A673 (cell line): Measurements from ENCODE around the gene ABCA10. TPM values are rescaled to one million over a fixed set of nuclear protein-coding genes. Genes with fewer than 3 reads are reported as not detected.
A peak's percentile ranks its signal among the peaks of the same experiment; 100 is the strongest.

ENCODE experiments used
- BruUV-seq: library from RNA; stranded (reverse); fragments of 400-500 nt; replicated peaks from 2 replicates; lab custom pipeline; 2021; lab: Mats Ljungman, UMichigan
- CTCF ChIA-PET: fragments of 300-600 bp; sonication (Branson Sonifier 250); formaldehyde crosslinking; loops from one replicate; lab custom pipeline; 2022; ENCODE audit warnings: antibody characterized with exemption; lab: Charles Lee
- POLR2A ChIA-PET: fragments of 300-600 bp; sonication (Branson Sonifier 250); formaldehyde crosslinking; loops from one replicate; lab custom pipeline; 2022; ENCODE audit warnings: antibody characterized with exemption; ENCODE audit not compliant: low non-redundant PET; lab: Charles Lee
- DNase-seq: peaks from one replicate; pipeline ENCODE4 v3.0.0-alpha.2; 2015; ENCODE audit warnings: low spot score
- H3K27ac ChIP-seq: fragments of 200-600 bp; sonication (generic); 2 replicates; pipeline ENCODE4 v1.5.1; 2016; ENCODE audit warnings: mixed run types, low read depth, mild to moderate bottlenecking, mixed read lengths, antibody characterized with exemption, low read length; ENCODE audit not compliant: poor library complexity, severe bottlenecking
- H3K27me3 ChIP-seq: fragments of 200-600 bp; sonication (generic); replicated peaks from 2 replicates; pipeline ENCODE4 v1.6.1; 2017; ENCODE audit warnings: mixed run types, low read depth, mild to moderate bottlenecking, mixed read lengths, antibody characterized with exemption, low read length; ENCODE audit not compliant: insufficient read depth, poor library complexity
- H3K36me3 ChIP-seq: fragments of 200-600 bp; sonication (generic); 2 replicates; pipeline ENCODE4 v1.6.1; 2016; ENCODE audit warnings: mixed run types, mild to moderate bottlenecking, mixed read lengths, antibody characterized with exemption, low read length; ENCODE audit not compliant: insufficient read depth, poor library complexity, severe bottlenecking
- H3K4me1 ChIP-seq: fragments of 200-600 bp; sonication (generic); 2 replicates; pipeline ENCODE4 v1.6.1; 2017; ENCODE audit warnings: mixed run types, mild to moderate bottlenecking, mixed read lengths, antibody characterized with exemption, low read length; ENCODE audit not compliant: insufficient read depth, poor library complexity, severe bottlenecking
- H3K4me3 ChIP-seq: fragments of 200-600 bp; sonication (generic); 2 replicates; pipeline ENCODE4 v1.5.1; 2016; ENCODE audit warnings: low read depth, mixed run types, mild to moderate bottlenecking, mixed read lengths, low read length; ENCODE audit not compliant: poor library complexity, severe bottlenecking
- H3K9me3 ChIP-seq: fragments of 200-600 bp; sonication (generic); 2 replicates; pipeline ENCODE4 v1.6.1; 2016; ENCODE audit warnings: mixed run types, low read depth, mild to moderate bottlenecking, mixed read lengths, antibody characterized with exemption, low read length; ENCODE audit not compliant: poor library complexity, severe bottlenecking
- CTCF ChIP-seq: fragments of 300-800, 200-600 bp; sonication (generic); conservative IDR thresholded peaks from 2 replicates; pipeline ENCODE4 v1.5.1; 2017; ENCODE audit warnings: low read depth, mild to moderate bottlenecking, antibody characterized with exemption, low read length, moderate library complexity, mixed read lengths
- EZH2 ChIP-seq: fragments of 200-600 bp; sonication (generic); IDR thresholded peaks from 2 replicates; pipeline ENCODE4 v1.6.1; 2017; ENCODE audit warnings: borderline replicate concordance, low read depth, mild to moderate bottlenecking, mixed read lengths, antibody characterized with exemption, low read length; ENCODE audit not compliant: poor library complexity, severe bottlenecking
- intact Hi-C: fragments of 100-400 bp; cut with micrococcal nuclease; formaldehyde crosslinking; loops from one replicate; pipeline ENCODE4 v1.10.0; 2022; ENCODE audit not compliant: unreplicated experiment
- total RNA-seq: library from RNA; stranded (reverse); gene quantifications from 2 replicates; pipeline ENCODE4 v1.2.3, GENCODE V29; 2021

The ABCA10 gene
- total RNA-seq, 1 experiment from 2014 or later: 0.47 TPM

- Histone ChIP-seq H3K27me3 (no peaks in the 10 kb centered on the region), H3K36me3 (no peaks in the 10 kb centered on the region), H3K27ac (no peak overlapping the region), H3K4me3 (no peak overlapping the region), H3K4me1 (peaks cover 30% of the 10 kb centered on the region), H3K9me3 (no peaks in the 10 kb centered on the region)
- ChIA-PET POLR2A (no interaction called here), CTCF (no interaction called here)
- DNase-seq: no peak
- intact Hi-C loops: no loop called here
- TF ChIP-seq EZH2 (no peak), CTCF (no peak)
- BruUV-seq: no TSS peak
Observed at GRCh38 chr17:69143151-69143550, 85.5 kb downstream of the ABCA10 start.

GRCh38 chr17:69142175-69142802 is 86.3 kb downstream of the ABCA10 start:
- POLR2A ChIA-PET: no interaction called here
- Histone ChIP-seq H3K4me1 (peaks cover 32% of the 10 kb centered on the region), H3K27ac (peak overlapping the region; percentile 55), H3K27me3 (no peaks in the 10 kb centered on the region), H3K4me3 (peak overlapping the region; percentile 15), H3K9me3 (no peaks in the 10 kb centered on the region), H3K36me3 (no peaks in the 10 kb centered on the region)
- CTCF ChIA-PET: no interaction called here
- no peak for TF ChIP-seq EZH2
- TF ChIP-seq CTCF: no peak
- peak; percentile 47 for DNase-seq
- intact Hi-C loops: no loop called here
- BruUV-seq: no TSS peak

- no peaks in the 10 kb centered on the region for H3K27me3 ChIP-seq
- BruUV-seq: TSS peak; percentile 71
- TF ChIP-seq EZH2 (no peak), CTCF (no peak)
- H3K27ac ChIP-seq: peak within 1 kb of the TSS; percentile 55
- intact Hi-C loops: no loop called here
- H3K9me3 ChIP-seq: peaks cover 4% of the 10 kb centered on the region
- H3K36me3 ChIP-seq: peaks cover 3% of the 10 kb centered on the region
- H3K4me1 ChIP-seq: peaks cover 33% of the 10 kb centered on the region
- H3K4me3 ChIP-seq: peak within 1 kb of the TSS; percentile 15
- peak; percentile 65 for DNase-seq
- ChIA-PET POLR2A (no interaction called here), CTCF (no interaction called here)
Observed at GRCh38 chr17:69141431-69142174, 87.0 kb downstream of the ABCA10 start, which contains the start of gene ABCA6. Gene ABCA6 (minus strand): TSS chr17:69141895. CDS start chr17:69140703, 1,192 bp downstream.
